ENCODE data around the gene KCNN2.
"Not testable (repeated sequence)": the region's sequence is repeated elsewhere in the genome, so short reads cannot be mapped to it uniquely, and the experiment has no call there.

The KCNN2 gene

GRCh38 chr5:114427204-114427603, 65.3 kb downstream of the KCNN2 start:
- DNase-seq, result no peak

- DNase-seq, result no peak
These were observed 68.7 kb downstream of the KCNN2 start for GRCh38 chr5:114430532-114430931.

GRCh38 chr5:114432684-114433083, 70.8 kb downstream of the KCNN2 start:
- DNase-seq, result not testable (repeated sequence)

- DNase-seq, result no peak
These were observed 72.7 kb downstream of the KCNN2 start for GRCh38 chr5:114434396-114435219.

GRCh38 chr5:114435220-114435481, 73.3 kb downstream of the KCNN2 start:
- no peak for DNase-seq

GRCh38 chr5:114435885-114436299, 74.0 kb downstream of the KCNN2 start:
- DNase-seq, result no peak

GRCh38 chr5:114437936-114438335, 76.1 kb downstream of the KCNN2 start:
- no peak for DNase-seq

GRCh38 chr5:114438471-114438870, 76.6 kb downstream of the KCNN2 start:
- no peak for DNase-seq

- no peak for DNase-seq
These were observed 85.4 kb downstream of the KCNN2 start for GRCh38 chr5:114447084-114447773.

- DNase-seq, result no peak
These were observed 86.6 kb downstream of the KCNN2 start for GRCh38 chr5:114448481-114448880.

GRCh38 chr5:114449860-114450421, 88.1 kb downstream of the KCNN2 start:
- no peak for DNase-seq

GRCh38 chr5:114450437-114450836, 88.6 kb downstream of the KCNN2 start:
- DNase-seq, result no peak

GRCh38 chr5:114458726-114459125, 96.9 kb downstream of the KCNN2 start:
- no peak for DNase-seq

GRCh38 chr5:114467171-114467570, 105.3 kb downstream of the KCNN2 start:
- DNase-seq, result no peak

GRCh38 chr5:114467729-114468128, 105.9 kb downstream of the KCNN2 start:
- DNase-seq, result no peak

- DNase-seq, result no peak
These were observed 107.5 kb downstream of the KCNN2 start for GRCh38 chr5:114469372-114469771.

- no peak for DNase-seq
These were observed 109.7 kb downstream of the KCNN2 start for GRCh38 chr5:114471529-114471928.

- DNase-seq, result no peak
These were observed 111.7 kb downstream of the KCNN2 start for GRCh38 chr5:114473541-114473940.

GRCh38 chr5:114477816-114478334, 116.0 kb downstream of the KCNN2 start:
- DNase-seq, result no peak

- DNase-seq, result no peak
These were observed 138.9 kb downstream of the KCNN2 start for GRCh38 chr5:114500756-114501155.

- DNase-seq, result no peak
These were observed 142.7 kb downstream of the KCNN2 start for GRCh38 chr5:114504560-114504959.

- no peak for DNase-seq
These were observed 162.4 kb downstream of the KCNN2 start for GRCh38 chr5:114524221-114524620.

GRCh38 chr5:114544561-114544960, 182.7 kb downstream of the KCNN2 start:
- DNase-seq, result no peak

Data from NCI-H2081 treated with DMSO at 0.1 percent for 48 hours (cell line).